ENCODE measurements around the gene RNF175.

The RNF175 gene

GRCh38 chr4:153759407-153760316 is at the start of gene RNF175:
Gene RNF175 (minus strand): TSS chr4:153760024. CDS start chr4:153759862, 162 bp downstream.
- peak in 1 of 3 donors; percentile 10 for DNase-seq (ENCODE audit: low read depth in 3 of 3, low spot score in 1 of 3)

DNA sequence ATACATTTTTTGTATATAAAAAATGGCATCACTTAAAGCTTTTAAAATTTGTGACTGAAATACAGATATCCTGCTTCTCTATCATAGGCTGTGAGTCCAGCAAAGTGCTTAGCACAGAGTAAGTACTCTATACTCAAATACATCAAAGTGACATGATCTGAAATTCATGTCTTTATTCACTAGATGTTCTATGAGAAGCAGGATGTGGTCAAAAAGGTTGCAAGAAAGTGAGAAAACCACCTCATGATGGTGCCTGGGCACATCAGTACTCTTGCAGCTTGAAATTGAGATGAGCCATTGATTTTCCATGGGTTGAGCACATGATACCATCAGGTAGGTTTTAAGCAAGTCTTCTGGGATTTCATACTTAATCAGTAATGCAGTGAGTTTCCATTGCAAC is 49.5 kb upstream of the RNF175 start:
- DNase-seq (ENCODE audit: low read depth in 3 of 3, low spot score in 1 of 3), result no peak

- DNase-seq (ENCODE audit: low read depth in 3 of 3, low spot score in 1 of 3), result no peak
Measured at GRCh38 chr4:153808175-153808574, 48.4 kb upstream of the RNF175 start.

- no peak for DNase-seq (ENCODE audit: low read depth in 3 of 3, low spot score in 1 of 3)
Measured at GRCh38 chr4:153806073-153806472, 46.2 kb upstream of the RNF175 start.

DNA sequence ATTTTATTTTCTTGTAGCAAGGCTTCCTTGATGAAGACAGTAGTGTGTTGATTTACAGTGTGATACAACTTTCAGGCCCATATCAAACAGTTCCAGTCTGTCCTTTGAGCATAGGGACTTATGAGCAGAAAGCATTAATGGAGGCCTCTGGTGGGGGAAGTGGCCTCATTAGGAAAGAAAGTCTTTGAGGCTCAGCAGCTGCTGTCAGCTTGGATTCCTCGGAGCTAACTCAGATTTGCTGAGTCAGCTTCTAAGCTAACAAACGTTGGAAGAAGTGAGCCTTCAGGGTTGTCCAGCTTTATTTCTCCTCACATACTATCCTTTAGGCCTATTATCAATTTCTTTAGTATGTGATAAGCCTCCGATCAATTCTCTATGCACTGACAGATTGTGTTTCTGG is 44.9 kb upstream of the RNF175 start:
- no peak for DNase-seq (ENCODE audit: low read depth in 3 of 3, low spot score in 1 of 3)

GRCh38 chr4:153799694-153800074 is 39.9 kb upstream of the RNF175 start:
- DNase-seq (ENCODE audit: low read depth in 3 of 3, low spot score in 1 of 3), result no peak

GRCh38 chr4:153798901-153799693 is 39.3 kb upstream of the RNF175 start:
- no peak for DNase-seq (ENCODE audit: low read depth in 3 of 3, low spot score in 1 of 3)

DNA sequence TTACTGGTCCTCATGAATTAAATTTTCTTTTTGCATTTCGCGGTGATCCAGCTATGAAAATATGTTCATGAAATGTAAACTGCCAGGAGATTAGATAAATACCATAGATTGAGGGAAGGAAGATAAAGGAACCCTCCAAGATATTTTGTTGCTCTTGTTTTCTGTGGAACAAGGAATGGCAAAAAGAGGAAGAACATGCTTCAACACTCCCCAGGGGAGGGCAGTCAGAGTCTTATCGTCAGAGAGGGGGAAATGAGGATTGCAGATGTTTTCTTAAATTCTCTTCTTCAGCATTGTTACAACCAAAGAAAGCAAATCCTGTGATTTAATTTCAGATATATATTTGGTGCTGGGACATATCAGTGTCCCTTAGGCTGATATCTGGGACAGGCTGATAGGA is 38.6 kb upstream of the RNF175 start:
- no peak for DNase-seq (ENCODE audit: low read depth in 3 of 3, low spot score in 1 of 3)

DNA sequence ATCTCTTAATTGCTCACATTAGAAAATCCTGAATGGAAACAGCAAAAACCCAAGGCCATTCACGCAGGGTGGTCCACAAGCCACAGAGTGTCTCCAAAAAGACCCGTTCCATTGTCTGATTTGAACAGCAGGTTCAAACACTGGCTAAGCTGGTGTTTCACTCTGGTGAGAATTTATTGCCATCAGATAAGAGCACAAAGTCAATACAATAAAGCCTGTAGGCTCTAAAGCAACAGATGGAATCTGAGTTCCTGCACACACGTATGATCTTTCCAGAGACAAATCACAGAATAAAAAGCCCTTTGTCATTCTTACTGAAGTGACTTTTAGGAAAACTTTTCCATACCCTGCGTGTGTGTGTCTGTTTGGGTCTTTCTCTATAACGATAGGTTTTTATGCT is 34.2 kb upstream of the RNF175 start:
- no peak for DNase-seq (ENCODE audit: low read depth in 3 of 3, low spot score in 1 of 3)

GRCh38 chr4:153792618-153793247 is 32.9 kb upstream of the RNF175 start:
- DNase-seq (ENCODE audit: low read depth in 3 of 3, low spot score in 1 of 3), result no peak

- no peak for DNase-seq (ENCODE audit: low read depth in 3 of 3, low spot score in 1 of 3)
Measured at GRCh38 chr4:153791746-153792617, 32.2 kb upstream of the RNF175 start.

GRCh38 chr4:153790962-153791551 is 31.2 kb upstream of the RNF175 start:
- no peak for DNase-seq (ENCODE audit: low read depth in 3 of 3, low spot score in 1 of 3)

GRCh38 chr4:153790500-153790865 is 30.7 kb upstream of the RNF175 start:
- DNase-seq (ENCODE audit: low read depth in 3 of 3, low spot score in 1 of 3), result no peak

DNA sequence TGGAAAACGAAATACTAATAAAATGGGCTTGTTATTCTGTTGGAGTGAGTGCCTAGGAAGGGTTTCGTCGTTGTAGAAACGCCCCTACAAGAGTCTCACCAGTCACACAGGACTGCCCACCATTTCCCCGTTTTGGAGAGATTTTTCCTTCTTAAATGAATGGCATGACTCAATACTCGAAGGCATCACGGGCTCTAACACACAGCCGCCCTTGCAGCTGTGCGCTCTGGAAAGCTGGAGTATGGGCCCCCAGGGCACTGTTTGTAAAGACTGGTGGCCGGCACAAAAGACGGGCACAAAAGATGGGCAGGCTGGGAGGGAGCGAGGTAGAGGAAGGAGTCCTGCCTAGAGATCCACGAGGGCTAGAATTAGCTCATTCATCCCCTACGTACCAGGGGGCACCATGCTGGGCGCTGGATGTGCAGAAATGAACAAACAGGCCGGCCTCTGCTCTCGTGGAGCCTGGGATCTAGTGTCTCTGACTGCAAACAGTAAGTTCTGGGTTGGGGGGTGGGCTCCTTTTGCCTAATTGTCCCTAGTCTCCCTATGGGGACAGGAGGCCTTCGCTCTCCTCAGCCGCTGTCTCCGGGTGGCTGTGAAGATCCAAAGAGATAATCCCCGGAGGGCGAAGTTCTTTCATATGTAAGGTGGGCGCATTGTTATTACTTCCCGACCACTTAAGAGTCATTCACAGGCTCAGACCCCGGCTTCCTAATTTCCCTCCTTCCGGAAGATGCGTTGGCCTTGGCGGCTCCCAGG is 30.1 kb upstream of the RNF175 start:
- DNase-seq (ENCODE audit: low read depth in 3 of 3, low spot score in 1 of 3), result no peak

- DNase-seq (ENCODE audit: low read depth in 3 of 3, low spot score in 1 of 3), result no peak
Measured at GRCh38 chr4:153788413-153789276, 28.8 kb upstream of the RNF175 start, which contains the start of gene SFRP2. Gene SFRP2 (minus strand): TSS chr4:153789083. CDS start chr4:153788835, 248 bp downstream.

- DNase-seq (ENCODE audit: low read depth in 3 of 3, low spot score in 1 of 3), result no peak
Measured at GRCh38 chr4:153788051-153788412, 28.2 kb upstream of the RNF175 start.

DNA sequence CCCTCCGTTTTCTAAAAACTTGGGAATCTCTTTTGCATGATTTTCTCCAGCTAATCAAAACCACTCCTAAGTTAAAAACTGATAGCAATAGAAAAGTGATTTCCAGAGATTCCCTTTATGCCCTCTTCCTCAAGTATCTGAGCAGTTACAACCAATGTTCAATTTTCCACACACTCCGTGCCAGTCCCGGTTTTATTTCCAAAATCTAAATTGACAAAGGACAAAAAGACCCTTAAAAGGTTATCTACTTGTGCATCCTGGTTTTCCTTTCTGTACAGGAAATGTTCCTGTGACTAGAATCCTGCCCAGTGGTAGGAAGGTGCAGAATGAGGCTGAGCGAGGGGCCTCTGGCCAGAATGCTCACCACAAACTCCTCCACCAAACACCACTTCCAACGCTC is 27.8 kb upstream of the RNF175 start:
- DNase-seq (ENCODE audit: low read depth in 3 of 3, low spot score in 1 of 3), result no peak

DNA sequence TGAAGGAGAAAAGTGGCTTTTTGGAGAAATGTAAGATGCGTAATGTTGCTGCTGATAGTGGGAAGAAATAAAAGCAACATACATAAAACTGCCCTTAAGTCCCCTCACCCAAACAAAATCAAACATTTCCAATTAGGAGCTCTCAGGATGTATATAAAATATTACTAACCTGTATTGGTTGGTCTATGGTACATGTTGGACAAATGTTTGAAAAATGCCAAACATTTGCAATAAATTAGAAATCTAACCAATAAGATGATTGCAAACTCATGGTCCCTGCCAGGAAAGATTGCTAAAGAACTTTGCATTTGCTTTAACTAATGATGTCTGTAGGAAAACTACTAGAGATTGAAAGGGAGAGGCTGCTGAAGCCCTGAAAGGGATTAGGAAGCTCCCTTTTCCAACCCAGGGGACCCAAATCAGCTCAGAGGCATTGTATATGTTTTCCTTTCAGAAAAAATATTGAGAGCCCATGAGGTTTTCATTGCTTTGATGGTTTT is 27.3 kb upstream of the RNF175 start:
- DNase-seq (ENCODE audit: low read depth in 3 of 3, low spot score in 1 of 3), result no peak
